ENCODE measurements around the gene ATP2C2. TPM values are rescaled to one million over a fixed set of nuclear protein-coding genes. Genes with fewer than 3 reads are reported as not detected.

The ATP2C2 gene
- total and polyA plus RNA-seq, 2 experiments from 2014 or later: 2.1 TPM

GRCh38 chr16:84487358-84487757 lies 119.0 kb downstream of the ATP2C2 start:
- Mint-ChIP-seq H3K27me3 (ENCODE audit: insufficient read depth, low read depth, poor library complexity) (peaks cover 4% of the 10 kb centered on the region), H3K27ac (no peak overlapping the region), H3K36me3 (ENCODE audit: low read depth) (peaks cover 32% of the 10 kb centered on the region), H3K9me3 (peaks cover 5% of the 10 kb centered on the region; the same call in 1 of the 3 replicates), H3K4me3 (no peak overlapping the region), H3K4me1 (no peaks in the 10 kb centered on the region)
- TF ChIP-seq EZH2 (IDR thresholded peaks at IDR 0.05; ENCODE audit: low read depth, unreplicated experiment) (no peak), STAT1 (IDR thresholded peaks at IDR 0.05; ENCODE audit: unreplicated experiment) (no peak), JUNB (IDR thresholded peaks at IDR 0.05; ENCODE audit: unreplicated experiment) (no peak), ETS1 (IDR thresholded peaks at IDR 0.05) (no peak), ZNF114 (CRISPR knock-in tag; IDR thresholded peaks at IDR 0.05) (no peak), NANOG (IDR thresholded peaks at IDR 0.05; ENCODE audit: borderline replicate concordance) (no peak), EZH2phosphoT487 (IDR thresholded peaks at IDR 0.05; ENCODE audit: unreplicated experiment) (no peak)
- TF ChIP-seq, protein P1, sequence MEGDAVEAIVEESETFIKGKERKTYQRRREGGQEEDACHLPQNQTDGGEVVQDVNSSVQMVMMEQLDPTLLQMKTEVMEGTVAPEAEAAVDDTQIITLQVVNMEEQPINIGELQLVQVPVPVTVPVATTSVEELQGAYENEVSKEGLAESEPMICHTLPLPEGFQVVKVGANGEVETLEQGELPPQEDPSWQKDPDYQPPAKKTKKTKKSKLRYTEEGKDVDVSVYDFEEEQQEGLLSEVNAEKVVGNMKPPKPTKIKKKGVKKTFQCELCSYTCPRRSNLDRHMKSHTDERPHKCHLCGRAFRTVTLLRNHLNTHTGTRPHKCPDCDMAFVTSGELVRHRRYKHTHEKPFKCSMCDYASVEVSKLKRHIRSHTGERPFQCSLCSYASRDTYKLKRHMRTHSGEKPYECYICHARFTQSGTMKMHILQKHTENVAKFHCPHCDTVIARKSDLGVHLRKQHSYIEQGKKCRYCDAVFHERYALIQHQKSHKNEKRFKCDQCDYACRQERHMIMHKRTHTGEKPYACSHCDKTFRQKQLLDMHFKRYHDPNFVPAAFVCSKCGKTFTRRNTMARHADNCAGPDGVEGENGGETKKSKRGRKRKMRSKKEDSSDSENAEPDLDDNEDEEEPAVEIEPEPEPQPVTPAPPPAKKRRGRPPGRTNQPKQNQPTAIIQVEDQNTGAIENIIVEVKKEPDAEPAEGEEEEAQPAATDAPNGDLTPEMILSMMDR (conservative IDR thresholded peaks at IDR 0.05; ENCODE audit: low read depth in 2 of 2): no peak
- TF ChIP-seq, protein P2, sequence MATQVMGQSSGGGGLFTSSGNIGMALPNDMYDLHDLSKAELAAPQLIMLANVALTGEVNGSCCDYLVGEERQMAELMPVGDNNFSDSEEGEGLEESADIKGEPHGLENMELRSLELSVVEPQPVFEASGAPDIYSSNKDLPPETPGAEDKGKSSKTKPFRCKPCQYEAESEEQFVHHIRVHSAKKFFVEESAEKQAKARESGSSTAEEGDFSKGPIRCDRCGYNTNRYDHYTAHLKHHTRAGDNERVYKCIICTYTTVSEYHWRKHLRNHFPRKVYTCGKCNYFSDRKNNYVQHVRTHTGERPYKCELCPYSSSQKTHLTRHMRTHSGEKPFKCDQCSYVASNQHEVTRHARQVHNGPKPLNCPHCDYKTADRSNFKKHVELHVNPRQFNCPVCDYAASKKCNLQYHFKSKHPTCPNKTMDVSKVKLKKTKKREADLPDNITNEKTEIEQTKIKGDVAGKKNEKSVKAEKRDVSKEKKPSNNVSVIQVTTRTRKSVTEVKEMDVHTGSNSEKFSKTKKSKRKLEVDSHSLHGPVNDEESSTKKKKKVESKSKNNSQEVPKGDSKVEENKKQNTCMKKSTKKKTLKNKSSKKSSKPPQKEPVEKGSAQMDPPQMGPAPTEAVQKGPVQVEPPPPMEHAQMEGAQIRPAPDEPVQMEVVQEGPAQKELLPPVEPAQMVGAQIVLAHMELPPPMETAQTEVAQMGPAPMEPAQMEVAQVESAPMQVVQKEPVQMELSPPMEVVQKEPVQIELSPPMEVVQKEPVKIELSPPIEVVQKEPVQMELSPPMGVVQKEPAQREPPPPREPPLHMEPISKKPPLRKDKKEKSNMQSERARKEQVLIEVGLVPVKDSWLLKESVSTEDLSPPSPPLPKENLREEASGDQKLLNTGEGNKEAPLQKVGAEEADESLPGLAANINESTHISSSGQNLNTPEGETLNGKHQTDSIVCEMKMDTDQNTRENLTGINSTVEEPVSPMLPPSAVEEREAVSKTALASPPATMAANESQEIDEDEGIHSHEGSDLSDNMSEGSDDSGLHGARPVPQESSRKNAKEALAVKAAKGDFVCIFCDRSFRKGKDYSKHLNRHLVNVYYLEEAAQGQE (IDR thresholded peaks at IDR 0.05; ENCODE audit: unreplicated experiment): no peak
- TF ChIP-seq, protein P3, sequence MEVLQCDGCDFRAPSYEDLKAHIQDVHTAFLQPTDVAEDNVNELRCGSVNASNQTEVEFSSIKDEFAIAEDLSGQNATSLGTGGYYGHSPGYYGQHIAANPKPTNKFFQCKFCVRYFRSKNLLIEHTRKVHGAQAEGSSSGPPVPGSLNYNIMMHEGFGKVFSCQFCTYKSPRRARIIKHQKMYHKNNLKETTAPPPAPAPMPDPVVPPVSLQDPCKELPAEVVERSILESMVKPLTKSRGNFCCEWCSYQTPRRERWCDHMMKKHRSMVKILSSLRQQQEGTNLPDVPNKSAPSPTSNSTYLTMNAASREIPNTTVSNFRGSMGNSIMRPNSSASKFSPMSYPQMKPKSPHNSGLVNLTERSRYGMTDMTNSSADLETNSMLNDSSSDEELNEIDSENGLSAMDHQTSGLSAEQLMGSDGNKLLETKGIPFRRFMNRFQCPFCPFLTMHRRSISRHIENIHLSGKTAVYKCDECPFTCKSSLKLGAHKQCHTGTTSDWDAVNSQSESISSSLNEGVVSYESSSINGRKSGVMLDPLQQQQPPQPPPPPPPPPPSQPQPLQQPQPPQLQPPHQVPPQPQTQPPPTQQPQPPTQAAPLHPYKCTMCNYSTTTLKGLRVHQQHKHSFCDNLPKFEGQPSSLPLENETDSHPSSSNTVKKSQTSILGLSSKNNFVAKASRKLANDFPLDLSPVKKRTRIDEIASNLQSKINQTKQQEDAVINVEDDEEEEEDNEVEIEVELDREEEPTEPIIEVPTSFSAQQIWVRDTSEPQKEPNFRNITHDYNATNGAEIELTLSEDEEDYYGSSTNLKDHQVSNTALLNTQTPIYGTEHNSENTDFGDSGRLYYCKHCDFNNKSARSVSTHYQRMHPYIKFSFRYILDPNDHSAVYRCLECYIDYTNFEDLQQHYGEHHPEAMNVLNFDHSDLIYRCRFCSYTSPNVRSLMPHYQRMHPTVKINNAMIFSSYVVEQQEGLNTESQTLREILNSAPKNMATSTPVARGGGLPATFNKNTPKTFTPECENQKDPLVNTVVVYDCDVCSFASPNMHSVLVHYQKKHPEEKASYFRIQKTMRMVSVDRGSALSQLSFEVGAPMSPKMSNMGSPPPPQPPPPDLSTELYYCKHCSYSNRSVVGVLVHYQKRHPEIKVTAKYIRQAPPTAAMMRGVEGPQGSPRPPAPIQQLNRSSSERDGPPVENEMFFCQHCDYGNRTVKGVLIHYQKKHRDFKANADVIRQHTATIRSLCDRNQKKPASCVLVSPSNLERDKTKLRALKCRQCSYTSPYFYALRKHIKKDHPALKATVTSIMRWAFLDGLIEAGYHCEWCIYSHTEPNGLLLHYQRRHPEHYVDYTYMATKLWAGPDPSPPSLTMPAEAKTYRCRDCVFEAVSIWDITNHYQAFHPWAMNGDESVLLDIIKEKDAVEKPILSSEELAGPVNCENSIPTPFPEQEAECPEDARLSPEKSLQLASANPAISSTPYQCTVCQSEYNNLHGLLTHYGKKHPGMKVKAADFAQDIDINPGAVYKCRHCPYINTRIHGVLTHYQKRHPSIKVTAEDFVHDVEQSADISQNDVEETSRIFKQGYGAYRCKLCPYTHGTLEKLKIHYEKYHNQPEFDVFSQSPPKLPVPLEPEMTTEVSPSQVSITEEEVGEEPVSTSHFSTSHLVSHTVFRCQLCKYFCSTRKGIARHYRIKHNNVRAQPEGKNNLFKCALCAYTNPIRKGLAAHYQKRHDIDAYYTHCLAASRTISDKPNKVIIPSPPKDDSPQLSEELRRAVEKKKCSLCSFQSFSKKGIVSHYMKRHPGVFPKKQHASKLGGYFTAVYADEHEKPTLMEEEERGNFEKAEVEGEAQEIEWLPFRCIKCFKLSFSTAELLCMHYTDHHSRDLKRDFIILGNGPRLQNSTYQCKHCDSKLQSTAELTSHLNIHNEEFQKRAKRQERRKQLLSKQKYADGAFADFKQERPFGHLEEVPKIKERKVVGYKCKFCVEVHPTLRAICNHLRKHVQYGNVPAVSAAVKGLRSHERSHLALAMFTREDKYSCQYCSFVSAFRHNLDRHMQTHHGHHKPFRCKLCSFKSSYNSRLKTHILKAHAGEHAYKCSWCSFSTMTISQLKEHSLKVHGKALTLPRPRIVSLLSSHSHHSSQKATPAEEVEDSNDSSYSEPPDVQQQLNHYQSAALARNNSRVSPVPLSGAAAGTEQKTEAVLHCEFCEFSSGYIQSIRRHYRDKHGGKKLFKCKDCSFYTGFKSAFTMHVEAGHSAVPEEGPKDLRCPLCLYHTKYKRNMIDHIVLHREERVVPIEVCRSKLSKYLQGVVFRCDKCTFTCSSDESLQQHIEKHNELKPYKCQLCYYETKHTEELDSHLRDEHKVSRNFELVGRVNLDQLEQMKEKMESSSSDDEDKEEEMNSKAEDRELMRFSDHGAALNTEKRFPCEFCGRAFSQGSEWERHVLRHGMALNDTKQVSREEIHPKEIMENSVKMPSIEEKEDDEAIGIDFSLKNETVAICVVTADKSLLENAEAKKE (CRISPR knock-in tag; IDR thresholded peaks at IDR 0.05): no peak
- H3K36me3 ChIP-seq (ENCODE audit: insufficient read depth): no peaks in the 10 kb centered on the region
- ATAC-seq (no peak), DNase-seq (ENCODE audit: low spot score) (no peak)
- H3K79me2 ChIP-seq (replicated peaks; ENCODE audit: insufficient read depth): no peaks in the 10 kb centered on the region
- H3K4me3 ChIP-seq: no peak overlapping the region
- no peak overlapping the region for H3K27ac ChIP-seq (ENCODE audit: low read depth)
- no peaks in the 10 kb centered on the region for H3K4me1 ChIP-seq (ENCODE audit: insufficient read depth)
- no peaks in the 10 kb centered on the region; the same call in 1 of the 2 replicates for H4K20me1 ChIP-seq (replicated peaks; ENCODE audit: insufficient read depth)
- H2AFZ ChIP-seq: no peak overlapping the region
- H3K9me2 ChIP-seq (ENCODE audit: insufficient read depth): no peaks in the 10 kb centered on the region
- no peaks in the 10 kb centered on the region for H3K27me3 ChIP-seq (ENCODE audit: insufficient read depth)
- H3K4me2 ChIP-seq: no peak overlapping the region
- no peaks in the 10 kb centered on the region for H3F3A ChIP-seq (replicated peaks; ENCODE audit: low read depth)
